ENCODE measurements around the gene HTR4.

HTR4 gene

DNA sequence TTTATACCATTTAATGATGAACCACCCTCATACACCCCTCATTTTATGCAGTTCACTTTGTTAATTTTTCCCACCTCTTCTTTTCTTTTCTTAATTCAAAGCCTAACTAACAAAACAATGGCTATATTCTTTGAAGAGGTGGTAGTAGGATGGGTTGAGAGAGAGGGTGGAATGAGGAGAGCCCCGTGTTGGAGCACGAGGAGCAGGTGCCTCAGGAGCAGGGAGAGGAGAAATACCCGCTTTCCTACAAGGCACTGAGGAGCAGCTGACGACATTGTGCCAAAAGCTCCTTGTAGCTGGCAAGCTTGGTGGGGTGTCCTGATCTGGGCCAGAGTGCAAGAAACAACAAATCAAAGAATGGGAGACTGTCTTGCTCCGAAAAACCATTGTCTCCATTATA, 129.6 kb downstream of the HTR4 start:
- no peak for DNase-seq

DNA sequence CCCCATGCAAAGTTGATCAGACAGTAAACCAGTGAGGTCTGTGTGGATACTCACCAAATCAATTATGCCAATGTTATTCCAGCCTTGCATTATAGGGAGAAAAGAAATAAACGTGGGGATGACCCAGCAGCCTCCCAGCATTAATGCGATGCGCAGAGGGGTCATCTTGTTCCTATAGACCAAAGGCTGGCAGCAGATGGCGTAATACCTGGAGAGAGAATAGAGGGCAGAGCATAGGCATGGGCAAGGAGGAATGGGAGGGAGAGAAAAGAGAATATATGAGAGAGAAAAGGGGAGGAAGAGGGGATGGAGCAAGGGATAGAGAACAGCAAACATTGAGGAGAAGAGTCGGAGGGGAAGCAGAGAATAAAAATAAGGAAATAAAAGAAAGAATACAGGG, 131.2 kb downstream of the HTR4 start:
- no peak for DNase-seq

DNA sequence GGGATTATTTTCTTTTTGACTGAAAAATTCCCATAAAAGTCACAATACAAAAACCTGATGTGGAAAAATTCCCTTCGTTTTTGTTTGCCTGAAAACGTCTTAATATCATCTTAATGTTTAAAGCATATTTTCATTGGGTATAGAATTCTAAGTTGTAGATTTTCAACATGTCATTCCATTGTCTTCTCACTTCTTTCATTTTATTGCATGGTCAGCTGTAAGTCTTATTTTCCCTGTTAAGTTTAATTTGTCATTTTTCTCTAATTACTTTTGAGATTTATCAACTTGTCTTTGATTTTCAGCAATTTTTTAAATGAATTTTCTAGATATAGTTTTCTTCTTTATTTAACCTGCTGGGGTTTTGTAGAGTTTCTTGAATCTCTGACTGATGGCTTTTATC, 138.9 kb downstream of the HTR4 start:
- no peak for DNase-seq

DNA sequence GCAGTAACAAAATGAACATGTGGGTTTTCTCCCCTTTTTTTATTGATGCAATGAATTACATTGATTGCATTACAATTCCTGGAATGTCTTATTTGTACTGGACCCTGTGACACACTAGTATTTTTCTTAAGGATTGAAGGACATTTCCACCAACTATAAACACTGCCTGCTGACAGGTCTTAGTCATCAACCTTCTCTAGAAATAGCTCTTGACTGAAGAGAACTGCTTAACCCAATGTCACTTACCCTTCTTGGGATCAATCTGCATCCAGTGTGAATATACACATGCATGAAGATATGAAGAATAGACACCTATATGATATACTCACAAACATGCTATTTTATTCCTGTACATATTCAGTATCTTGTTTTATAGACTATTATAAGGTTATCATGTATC, 140.0 kb downstream of the HTR4 start:
- no peak for DNase-seq

DNA sequence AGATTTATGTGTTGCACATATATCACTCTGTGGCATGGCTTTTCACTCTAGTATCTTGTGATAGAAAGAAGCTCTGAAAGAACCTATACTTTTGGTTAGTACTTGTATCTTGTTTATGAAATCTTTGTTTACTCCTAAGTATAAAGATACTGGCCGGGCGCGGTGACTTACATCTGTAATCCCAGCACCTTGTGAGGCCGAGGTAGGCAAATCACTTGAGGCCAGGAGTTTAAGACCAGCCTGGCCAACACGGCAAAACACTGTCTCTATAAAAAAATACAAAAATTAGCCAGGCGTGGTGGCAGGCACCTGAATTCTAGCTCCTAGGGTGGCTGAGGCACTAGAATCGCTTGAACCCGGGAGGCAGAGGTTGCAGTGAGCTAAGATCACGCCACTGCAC, 141.8 kb downstream of the HTR4 start:
- no peak for DNase-seq

DNA sequence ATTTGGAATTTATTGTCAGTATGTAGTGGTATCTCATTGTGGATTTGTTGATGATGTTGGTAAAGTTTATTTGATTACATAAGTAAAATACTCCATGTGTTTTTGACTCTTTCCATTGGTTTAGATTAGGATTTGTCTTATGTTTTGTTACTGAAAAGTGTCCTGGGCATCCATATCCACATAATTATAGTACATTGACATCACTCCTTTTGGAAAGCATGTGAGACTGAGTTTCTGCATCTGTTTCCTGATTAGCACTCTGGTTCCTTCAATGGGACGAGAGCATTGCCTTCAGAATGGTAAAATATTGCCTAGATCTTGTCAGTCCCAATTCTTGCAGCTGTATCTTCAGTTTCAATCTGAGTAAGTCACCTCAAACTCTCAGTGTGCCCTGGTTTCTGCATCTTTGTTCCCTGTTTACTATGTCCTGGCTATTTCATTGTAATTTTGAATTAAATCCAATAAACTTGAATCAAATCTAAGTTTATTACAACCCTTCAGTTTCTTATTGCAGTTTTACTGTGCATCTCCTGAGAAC, 142.4 kb downstream of the HTR4 start:
- DNase-seq: no peak

DNA sequence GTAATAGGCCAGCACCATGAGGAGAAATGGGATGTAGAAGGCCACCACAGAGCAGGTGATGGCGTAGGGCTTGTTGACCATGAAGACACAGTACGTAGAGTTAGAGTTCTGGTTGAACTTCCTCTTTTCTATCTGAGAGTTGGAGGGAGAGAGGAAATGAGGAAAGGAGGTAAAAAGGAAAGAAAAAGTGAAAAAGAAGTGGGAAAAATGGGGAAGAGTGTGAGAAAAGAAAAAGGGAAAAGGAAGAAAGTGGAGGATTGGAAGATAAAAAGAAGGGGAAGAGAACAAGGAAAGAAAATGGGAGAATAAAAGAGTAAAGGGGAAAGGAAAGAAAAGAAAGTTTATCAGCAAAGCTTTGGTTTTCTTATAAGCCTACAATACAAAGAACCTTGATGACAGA, 144.4 kb downstream of the HTR4 start:
- no peak for DNase-seq

DNA sequence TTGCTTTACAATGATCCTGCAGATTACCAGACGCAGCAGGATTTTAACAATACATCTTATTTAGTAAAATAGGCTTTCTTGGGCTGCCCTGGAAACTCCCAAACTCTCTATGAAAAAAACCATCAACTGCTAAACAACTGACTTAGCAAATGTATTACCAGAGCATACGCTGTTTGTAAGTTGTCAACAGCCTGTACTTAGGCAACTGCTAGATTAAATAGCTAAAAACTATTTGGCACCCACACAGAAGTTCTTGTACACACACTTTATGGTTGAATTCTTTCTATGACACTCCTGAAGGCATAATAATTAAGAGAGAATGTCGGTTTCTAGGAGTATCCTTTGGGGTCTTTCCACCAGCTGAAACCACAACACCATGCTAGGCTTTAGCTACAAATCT, 146.7 kb downstream of the HTR4 start:
- DNase-seq: no peak

DNA sequence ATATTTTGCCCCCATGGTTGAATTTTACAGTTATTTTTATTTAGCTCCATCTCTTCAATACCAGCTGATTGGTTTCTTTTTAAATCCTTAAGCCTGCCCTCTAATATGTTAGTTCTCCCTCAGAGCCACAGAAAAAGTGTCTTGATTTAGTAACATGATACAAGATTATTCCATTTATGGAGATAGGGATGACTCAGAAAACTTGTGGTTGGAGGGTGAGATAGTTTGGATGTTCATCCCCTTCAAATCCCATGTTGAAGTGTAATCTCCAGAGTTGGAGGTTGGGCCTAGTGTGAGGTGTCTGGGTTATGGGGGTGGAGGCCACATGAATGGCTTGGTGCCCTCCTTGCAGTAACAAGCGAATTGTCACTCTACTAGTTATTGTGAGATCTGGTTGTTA, 154.9 kb downstream of the HTR4 start:
- no peak for DNase-seq

DNA sequence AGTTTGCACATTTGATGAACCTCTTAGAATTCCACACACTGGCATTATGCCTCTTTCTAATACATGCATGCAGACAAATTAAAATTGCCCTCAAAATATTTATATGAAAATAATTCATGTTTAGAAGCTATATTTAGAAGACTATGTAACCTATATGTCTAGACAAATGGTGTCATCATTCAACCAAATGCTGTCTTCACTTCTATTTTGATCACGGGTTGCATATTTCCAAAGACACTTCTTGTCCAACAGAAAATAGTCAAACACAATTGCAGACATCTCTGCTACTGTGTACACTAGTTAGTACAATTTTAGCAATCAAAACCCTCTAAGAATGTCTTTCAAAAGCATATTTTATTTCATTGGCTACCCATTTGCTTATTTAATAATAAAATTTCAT, 156.6 kb downstream of the HTR4 start:
- no peak for DNase-seq

DNA sequence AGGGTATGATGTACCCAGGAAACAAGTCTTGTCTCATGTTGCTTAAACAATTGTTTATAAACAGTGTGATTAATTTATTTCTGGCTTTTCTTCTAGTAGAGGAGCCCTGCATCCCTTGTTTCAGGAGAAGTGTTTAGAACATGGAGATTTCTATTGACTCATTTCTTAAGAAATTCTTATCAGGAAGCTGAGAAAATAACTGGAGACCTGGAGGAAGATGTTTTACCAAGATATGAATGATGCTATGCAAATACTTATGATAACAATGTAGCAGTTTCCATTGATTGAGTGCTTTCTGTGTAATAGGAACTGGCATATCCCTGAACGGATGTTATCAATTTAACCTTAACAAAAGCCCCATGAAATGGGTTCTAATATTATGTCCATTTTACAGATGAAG, 162.0 kb downstream of the HTR4 start:
- DNase-seq: no peak

DNA sequence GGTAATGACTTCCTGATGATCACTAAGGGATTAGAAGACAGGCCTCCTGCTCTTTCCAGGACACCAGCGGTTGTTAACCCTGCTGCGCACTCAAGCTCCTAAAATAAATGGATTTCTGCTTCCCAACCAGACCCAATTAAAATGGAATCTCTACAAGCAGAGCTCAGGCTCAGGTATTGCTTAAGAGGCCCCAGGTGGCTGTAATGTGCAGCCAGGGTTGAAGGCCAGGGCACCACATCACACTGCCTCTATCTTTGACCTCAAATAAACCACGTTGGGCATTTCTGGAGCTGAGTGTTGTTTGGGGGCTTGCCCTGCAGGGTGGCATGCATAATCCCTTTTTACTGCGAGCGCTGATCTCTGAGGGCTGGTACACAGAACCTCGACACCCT, 162.5 kb downstream of the HTR4 start:
- DNase-seq: no peak

DNA sequence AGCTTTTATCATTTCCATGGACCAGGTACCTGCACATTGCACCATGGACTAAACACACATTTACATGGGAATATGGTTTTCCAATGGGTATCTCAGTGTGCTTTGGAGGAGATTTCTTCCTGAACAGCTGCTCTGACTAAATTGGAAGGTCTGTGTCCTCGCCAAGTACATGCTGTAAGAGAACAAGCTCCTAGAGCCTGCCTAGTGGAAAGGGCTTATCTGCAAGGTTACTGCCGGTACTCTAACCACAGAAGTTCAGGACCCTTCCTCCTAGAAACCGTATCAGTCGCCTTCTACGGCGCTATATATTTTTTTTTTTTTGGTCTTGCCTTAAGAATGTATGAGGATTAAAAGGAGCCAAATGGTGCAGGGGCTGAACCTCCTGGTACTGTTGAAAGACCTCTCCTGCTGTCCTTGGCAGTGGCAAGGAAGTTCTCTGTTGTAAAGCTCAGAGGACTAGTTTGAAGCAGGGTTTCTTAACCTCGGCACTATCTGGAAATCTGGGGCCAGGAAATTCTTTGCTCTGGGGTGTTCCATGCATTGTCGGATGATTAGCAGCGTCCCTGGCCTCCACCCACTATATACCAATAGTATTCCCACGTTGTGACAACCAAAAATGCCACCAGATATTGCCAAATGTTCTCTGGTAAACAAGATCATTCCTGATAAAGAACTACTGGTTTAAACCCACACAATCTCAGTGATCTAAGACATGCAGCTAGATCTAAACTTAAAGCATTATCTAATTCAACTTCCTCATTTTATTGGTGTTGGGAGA, 163.1 kb downstream of the HTR4 start:
- DNase-seq: peak; percentile 36

DNA sequence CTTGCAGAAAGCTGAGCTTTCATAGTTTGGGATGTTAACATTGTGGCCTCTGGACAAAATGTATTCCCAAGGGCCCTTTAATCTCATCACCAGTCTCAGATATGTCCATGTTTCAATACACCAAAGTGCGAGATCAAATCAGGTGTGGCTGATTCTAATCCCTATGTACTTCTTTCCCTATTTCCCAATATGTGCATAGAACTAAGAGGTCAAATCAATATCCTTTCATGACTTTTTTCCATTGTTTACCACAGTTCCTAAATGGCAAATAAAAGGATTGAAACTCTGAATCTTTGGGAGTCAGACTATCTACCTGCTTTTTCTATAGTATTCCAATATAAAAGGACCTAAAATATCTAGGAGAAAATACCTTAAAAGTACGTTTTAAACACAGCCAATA, 165.6 kb downstream of the HTR4 start:
- no peak for DNase-seq

DNA sequence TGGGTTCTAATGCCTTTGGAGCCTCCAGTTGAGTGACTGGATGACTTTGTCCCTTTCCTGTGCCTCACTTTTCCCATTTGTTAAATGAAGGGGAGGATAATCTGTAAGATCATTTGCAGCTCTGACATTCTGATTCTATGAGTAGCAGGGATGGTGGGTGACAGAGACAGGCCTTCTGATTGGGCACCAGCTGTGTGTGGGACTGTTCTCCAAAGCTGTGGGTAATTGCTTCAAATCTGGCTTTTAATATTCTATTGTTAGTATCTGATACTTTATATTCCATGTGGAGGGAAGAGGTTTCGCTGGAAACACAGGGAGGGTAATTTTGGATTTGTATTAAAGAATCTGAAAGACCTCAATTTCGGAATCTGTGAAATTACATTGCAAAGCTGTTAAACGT, 167.9 kb downstream of the HTR4 start:
- DNase-seq: no peak

DNA sequence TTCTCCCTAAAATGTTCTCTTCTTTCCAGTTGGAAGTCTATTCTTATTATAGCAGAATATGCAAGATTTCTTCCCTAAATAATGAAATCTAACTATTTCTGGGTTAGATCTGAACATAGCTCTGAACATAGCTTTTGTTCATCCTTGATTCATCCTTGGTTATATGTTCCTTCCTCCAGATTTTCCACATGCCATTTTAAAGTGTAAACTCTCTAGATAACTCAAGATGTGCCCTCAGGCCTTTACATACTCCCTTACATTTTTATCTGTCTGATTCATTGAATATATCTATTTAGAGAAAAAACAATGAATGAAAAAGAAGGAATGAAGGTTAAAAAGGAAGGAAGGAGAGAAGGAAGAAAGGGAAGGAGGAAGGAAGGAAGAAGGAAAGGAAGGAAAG, 169.7 kb downstream of the HTR4 start:
- no peak for DNase-seq

DNA sequence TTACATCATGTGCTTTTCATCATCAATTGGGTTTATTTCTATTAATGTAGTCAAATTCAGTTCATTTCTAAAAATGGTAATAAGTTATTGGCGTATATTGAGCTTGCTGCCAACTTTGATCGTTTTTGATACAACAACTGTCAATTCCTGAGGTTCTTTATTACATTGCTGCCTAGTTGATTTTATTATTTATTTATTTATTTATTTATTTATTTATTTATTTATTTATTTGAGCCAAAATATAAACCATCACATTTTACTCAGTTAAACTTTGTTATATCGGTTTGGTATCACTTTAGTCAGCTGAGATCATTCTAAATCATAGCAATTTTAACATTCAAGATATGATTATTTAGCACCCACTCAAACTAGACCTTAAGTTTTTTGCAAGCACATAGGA, 170.6 kb downstream of the HTR4 start:
- DNase-seq: no peak

DNA sequence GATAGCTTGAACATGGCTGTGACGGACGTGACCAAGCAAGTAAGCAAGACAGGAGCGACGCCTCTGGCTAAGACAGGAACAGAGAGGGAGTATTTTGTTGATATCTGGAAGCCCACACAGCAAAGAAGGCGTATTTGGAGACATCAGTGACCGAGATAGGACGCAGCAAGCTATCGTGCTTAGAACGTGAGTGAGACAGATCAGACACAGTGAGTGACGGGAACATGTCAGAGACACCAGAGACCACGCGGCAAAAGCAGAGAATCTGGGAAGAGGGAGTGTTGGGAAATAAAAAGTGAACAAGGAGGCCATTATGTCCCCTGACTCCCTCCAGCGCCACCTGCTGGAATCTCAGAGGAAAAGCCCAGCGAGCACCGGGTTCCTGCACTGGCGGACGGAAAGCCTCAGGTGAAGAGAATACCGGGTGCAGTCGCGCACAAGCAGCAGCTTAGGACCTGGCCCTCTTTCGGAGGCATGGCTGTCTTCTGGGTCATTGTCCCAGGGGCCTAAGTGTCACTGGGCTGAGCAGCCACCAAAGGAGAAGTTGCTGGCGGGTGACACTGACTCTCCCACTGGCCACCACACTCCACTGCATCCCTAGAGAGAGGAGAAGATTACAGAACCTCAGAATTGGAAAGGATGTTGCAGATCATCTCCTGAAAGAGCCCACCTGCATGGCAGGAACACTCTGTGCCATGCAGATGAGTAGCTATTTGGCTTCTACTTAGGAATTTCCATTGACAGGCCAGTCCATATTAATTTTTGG, 171.4 kb downstream of the HTR4 start:
- DNase-seq: peak; percentile 27

DNA sequence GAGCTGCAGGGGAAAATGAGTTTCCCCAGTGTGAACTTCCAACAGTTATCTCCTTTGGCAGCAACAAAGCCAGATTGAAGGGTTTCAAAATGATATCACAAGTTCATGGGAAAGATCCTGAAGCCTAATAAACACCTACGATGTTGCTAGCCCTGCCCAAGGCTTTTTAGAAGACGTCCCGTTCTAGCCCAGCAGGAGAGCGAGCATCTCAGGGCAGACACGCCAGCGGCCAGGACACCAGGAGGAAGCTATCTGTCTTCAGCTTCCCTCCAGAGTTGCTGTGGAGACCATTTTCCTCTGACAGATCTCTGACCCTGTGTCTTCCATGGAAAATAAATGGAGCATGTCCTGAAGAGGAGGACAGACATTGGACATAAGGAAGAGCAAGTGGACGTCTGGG, 172.1 kb downstream of the HTR4 start:
- DNase-seq: no peak

DNA sequence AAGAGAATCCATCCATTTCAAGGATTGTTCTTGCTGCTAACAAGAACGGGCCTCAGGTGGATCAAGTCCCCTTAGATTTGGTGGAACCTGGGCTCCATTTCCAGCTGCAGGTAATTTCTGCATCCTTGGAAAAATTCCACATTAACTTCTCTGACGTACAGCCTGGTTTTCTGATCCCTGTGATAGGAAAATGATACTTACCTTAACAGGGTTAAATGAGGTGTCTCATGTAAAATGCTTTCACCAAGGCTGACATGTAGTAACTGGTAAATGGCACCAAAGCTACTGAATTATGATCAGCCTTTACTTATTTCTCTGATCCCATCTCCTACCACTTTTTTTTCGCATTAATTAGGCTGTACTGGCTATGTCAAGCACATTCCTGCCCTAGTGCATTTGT, 176.9 kb downstream of the HTR4 start:
- DNase-seq: no peak

DNA sequence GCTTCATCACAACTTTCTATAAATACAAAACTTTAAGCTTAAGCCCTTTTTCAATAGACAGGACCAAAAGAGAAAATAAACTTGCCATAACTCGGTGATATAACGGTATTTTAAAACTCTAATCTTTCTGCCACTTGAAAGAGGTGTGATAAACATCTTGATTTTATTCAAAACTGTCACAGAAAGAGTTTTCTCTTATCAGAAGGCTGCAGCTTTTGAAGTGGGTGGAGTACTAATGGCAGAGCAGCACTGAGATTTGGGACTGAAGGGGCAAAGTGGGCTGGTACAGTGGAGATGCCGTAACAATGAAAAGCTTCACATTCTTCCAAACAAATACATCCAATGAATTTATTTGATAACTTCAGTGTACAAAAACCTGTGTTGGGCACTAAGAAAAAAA, 178.0 kb downstream of the HTR4 start:
- no peak for DNase-seq

DNA sequence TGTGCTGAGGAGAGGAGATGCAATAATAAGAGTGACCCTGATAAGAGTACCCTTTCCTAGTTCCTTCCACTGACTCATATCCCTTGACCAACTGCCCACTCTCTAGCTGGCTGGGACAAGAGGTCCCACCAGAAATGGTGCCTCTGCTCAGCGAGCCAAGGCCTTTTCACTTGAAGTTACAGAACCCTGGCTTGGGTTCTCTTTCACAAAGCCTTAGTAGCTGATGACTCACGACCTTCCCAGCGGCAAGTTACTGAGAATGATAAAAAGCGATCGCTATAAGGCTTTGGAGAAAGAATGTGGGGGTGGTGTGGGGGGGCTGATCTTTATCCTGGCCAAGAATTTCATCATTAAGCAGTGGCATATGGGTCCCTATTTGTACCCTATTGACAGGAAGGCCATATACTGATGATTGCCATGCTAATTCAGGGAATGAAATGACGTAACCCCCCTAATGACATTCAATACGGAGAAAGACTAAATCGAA, 180.3 kb downstream of the HTR4 start:
- DNase-seq: no peak

DNA sequence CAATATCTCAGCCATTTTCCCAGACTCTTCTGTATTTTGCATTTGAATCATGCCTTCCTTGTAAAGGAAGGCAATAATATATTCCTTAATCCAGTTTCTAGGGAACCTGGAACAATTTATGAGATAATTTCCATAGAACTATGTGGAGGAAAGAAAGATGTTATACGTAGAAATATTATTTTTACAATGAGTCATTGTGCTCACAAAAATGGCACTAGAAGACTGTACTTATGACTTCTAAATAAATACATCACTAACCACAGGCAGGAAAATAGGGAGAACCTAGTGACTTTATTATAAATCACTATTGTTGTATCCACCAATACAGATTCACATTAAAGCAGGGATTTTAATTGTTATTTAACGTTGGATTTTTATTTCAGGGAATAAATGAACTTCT, 182.9 kb downstream of the HTR4 start:
- DNase-seq: no peak

DNA sequence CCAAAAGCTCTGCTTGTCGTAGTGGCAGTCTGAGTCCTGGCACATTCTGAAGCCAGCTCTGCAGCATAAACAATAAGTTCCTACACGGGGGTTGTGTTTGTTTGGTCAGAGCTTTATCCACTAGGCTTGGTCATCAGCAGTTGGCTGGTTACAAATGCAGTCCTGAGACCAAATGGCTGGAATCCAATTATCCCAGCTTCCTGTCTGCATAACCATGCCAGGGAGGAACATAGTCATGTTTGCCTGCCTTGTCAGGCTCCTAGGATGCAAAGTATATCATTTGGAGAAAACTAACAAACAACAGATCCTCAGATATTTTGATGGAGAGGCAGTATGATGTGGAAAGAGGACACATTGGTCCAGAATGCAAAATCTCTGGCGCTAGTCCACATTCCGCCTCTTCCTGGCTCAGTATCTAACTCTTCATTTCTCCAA, 184.8 kb downstream of the HTR4 start:
- DNase-seq: no peak
